DMS114 treated with DMSO at 0.1 percent for 48 hours (cell line): ENCODE results near the gene UBR3.
"Not testable (repeated sequence)": the region's sequence is repeated elsewhere in the genome, so short reads cannot be mapped to it uniquely, and the experiment has no call there.

Experiments used
- DNase-seq: peaks from one replicate; lab custom pipeline; 2025; ENCODE audit not compliant: unreplicated experiment; lab: John Stamatoyannopoulos, UW

Gene UBR3

DNA sequence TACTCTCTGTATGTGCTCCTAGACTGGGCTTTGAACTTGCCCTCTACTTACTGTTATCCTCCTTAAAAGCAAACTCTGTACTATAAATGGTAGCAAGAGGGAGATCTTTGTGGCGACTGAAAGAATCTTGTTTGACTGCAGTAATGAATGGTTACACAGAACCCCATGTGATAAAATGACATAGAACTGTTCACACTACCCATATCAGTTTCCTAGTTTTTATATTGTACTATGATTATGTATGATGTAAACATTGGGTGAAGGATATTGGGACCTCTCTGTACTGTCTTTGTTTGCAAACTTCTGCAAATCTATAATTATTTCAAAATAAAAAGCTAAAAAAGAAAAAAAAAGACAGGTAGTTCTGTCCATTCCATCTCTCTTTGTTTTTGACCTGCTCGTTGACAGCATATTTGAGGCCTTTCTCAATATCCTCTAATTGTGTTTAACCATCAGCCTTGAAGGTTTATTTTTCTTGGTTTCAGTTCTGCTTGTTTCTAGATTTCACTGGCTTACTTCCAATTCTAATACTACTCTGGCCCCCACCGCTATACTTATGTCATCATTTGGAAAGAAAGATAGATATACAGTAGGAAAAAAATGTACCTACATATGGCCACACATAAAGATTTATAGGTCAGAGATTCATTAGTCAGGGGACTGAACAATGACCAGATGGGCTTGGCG lies 271.5 kb downstream of the UBR3 start:
- DNase-seq, result no peak

- no peak for DNase-seq
Observed at GRCh38 chr2:170101789-170102188, 274.5 kb downstream of the UBR3 start.

GRCh38 chr2:170106102-170106840 lies 279.0 kb downstream of the UBR3 start:
- DNase-seq, result no peak

- DNase-seq, result no peak
Observed at GRCh38 chr2:170113168-170113894, 286.1 kb downstream of the UBR3 start.

- DNase-seq, result no peak
Observed at GRCh38 chr2:170115501-170116229, 288.4 kb downstream of the UBR3 start.

DNA sequence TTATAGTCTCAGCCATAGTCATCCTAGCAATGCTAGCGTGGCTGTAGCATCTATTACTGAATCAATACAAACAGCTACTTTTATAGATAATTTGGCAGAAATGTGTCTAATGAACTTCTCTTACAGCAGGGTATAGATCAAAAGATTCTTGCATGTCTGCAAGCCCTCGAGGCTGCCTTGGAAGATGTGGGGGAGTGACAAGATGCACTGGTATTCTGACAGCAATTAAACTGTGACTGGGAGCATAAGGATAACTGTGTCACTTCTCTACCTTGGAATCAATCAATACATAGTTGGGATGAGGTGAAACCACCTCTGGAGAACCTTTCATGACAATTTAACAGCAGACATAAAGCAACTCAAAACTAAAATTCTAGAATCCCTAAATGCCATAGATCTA lies 291.4 kb downstream of the UBR3 start:
- DNase-seq, result no peak

DNA sequence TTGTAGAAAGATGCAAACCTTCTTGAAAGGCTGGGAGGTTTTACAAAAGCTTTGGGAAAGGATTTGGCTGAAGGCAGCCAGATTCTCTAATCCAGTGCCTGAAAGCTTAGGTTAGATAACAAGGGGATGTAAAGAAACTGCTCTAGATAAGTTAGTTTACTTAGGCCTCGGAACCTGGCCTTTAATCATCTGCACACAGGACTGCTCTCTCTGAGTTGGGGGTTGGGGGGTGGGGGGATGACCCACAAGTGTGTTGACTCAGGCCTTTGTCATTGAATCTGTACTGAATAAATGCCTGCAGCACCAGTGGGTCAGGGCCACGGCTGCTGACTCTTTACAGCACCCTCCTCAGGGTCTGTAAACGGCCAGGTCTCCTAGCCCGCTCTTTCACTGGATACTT lies 292.1 kb downstream of the UBR3 start:
- DNase-seq, result not testable (repeated sequence)

GRCh38 chr2:170121689-170122088 lies 294.4 kb downstream of the UBR3 start:
- DNase-seq, result no peak

DNA sequence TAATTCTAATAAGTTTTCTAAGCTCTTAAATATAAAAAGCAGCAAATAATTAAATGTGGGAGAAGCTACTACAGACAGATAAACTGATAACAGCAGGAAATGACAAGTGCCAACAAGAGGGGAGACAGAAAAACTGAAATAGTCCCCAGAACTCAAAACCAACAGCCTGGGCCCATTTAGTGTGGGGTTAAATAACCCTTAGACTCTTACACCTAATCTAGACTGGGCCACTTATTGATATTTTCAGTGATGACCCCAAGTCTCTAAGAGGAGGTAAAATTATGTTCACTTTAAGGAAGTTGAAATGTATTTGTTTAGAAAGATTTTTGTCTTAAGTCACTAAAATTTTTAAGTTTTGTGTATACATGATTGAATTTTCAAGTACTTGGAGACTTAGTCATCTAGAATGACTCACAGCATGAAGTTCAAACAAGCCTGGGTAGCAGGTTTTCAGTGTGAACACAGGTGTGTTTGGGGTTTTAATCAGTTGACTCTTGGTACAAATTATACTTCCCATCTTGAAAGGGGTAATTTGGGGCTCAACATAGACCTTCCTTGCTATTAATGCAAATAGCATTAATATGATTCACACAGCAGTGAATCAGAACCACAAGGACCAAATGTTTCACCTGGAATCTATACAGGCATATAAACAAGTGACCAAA lies 295.8 kb downstream of the UBR3 start:
- DNase-seq, result no peak

DNA sequence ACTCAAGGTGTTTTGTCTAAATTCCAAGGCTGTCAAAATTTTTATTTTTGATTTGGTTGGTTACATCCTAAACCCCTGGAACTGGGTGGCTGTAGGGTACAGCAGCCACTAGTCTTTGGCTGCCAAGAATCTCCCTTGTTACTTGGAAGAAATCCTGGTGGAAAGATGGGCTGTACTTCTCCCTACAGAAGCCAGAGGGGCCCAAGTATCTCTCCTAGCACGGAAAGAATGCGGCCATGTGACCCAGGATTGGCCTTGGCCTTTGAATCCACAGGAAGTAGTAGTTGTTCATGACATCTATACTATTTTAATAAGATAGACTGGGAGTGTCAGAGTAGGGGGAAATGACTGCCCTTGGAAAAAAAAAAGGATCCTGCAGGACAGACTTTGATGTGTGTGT lies 296.3 kb downstream of the UBR3 start:
- DNase-seq, result no peak

GRCh38 chr2:170126138-170126728 lies 299.0 kb downstream of the UBR3 start:
- not testable (repeated sequence) for DNase-seq
